Measurements from ENCODE around the gene HIGD1B. TPM values are rescaled to one million over a fixed set of nuclear protein-coding genes. Genes with fewer than 3 reads are reported as not detected.
A peak's percentile ranks its signal among the peaks of the same experiment; 100 is the strongest.

The HIGD1B gene
- total RNA-seq, 1 experiment from 2014 or later = not detected

DNA sequence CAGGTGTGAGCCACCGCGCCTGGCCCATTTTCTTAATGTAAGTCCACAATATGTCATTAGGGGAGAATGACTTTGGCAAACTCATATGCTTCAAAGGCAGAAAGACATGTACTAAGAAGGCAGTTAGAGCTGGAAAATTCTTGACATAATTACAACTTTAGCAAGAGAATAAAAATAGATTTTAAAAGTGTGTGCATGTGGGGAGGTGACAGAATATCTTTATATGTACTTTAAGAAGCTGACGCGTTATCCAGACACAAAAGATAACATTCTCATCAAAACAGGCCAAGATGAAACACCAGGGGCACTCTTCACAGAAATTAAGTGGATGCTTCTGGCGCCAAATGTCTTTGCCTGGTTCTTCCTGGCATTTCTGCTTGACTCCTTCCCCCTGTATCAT is 45.8 kb upstream of the HIGD1B start (continued):
- TF ChIP-seq, protein P1, sequence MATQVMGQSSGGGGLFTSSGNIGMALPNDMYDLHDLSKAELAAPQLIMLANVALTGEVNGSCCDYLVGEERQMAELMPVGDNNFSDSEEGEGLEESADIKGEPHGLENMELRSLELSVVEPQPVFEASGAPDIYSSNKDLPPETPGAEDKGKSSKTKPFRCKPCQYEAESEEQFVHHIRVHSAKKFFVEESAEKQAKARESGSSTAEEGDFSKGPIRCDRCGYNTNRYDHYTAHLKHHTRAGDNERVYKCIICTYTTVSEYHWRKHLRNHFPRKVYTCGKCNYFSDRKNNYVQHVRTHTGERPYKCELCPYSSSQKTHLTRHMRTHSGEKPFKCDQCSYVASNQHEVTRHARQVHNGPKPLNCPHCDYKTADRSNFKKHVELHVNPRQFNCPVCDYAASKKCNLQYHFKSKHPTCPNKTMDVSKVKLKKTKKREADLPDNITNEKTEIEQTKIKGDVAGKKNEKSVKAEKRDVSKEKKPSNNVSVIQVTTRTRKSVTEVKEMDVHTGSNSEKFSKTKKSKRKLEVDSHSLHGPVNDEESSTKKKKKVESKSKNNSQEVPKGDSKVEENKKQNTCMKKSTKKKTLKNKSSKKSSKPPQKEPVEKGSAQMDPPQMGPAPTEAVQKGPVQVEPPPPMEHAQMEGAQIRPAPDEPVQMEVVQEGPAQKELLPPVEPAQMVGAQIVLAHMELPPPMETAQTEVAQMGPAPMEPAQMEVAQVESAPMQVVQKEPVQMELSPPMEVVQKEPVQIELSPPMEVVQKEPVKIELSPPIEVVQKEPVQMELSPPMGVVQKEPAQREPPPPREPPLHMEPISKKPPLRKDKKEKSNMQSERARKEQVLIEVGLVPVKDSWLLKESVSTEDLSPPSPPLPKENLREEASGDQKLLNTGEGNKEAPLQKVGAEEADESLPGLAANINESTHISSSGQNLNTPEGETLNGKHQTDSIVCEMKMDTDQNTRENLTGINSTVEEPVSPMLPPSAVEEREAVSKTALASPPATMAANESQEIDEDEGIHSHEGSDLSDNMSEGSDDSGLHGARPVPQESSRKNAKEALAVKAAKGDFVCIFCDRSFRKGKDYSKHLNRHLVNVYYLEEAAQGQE (IDR thresholded peaks at IDR 0.05; ENCODE audit: low read depth) = no peak

DNA sequence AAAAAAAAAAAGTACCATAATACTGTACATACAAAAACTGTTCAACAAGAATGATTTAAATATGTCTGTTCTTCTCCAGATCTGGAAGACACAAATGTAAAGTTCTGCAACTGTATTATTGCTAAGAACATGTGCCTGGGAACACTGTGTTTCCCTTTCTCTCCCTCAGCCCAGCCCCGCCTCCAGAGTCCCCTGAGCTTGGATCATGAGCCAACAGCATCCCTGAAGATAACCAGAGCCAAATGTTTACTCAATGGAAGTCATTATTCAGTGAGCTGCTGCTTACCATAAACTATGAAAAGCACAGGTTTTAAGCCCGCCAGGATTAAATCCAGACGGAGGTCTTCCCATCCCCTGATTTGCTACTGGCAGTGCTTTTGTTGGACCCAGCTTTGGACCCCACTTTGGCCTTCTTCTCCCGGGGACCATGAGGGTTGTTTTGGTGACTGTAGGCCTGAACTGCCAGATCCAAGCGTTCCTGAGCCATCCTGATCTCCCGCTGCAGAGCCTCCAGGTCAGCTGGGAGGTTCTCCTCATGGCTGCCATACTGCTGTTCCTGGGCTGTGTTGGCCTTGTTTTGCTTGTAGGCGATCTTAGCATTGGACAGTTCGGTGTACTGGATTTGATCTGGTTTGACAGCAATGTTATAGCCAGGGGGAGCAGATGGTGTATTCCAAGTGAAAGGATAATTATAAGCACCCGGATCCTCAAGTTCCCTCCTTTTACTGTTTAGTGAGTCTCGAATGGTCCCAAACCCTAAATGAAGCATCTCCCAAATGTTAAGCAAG is 43.2 kb upstream of the HIGD1B start:
- H3K9me3 ChIP-seq (ENCODE audit: control insufficient read depth in 1 of 2, insufficient read depth in 1 of 2, low read depth in 1 of 2, low read length in 2 of 2) = no peaks in the 10 kb centered on the region
- BruUV-seq (replicated peaks) = TSS peak; percentile 28
- H3K4me3 ChIP-seq (replicated peaks in 1 of 2; ENCODE audit: low read depth in 1 of 2, low read length in 2 of 2) = no peak overlapping the region
- peaks cover 97% of the 10 kb centered on the region for H3K79me2 ChIP-seq (ENCODE audit: insufficient read depth, low read length)
- RAD21 ChIA-PET (ENCODE audit: low non-redundant PET in 1 of 2, low total read pairs in 2 of 2, uncharacterized antibody in 2 of 2, unreplicated experiment in 2 of 2) = no interaction called here
- intact Hi-C loops (cut with micrococcal nuclease) = no loop called here
- TF ChIP-seq ZNF274 (IDR thresholded peaks at IDR 0.05; ENCODE audit: low read depth, low read length) (no peak), EZH2 (IDR thresholded peaks at IDR 0.05) (no peak), YY1 (IDR thresholded peaks at IDR 0.05; ENCODE audit: extremely low read depth, insufficient replicate concordance, low read depth, low read length) (no peak), RAD21 (IDR thresholded peaks at IDR 0.05; ENCODE audit: low read depth) (no peak), SIN3A (IDR thresholded peaks at IDR 0.05; ENCODE audit: low read depth) (no peak), ZBTB33 (IDR thresholded peaks at IDR 0.05; ENCODE audit: extremely low read depth, insufficient replicate concordance, low read length) (no peak), EGR1 (IDR thresholded peaks at IDR 0.05; ENCODE audit: low read depth) (no peak), SP1 (IDR thresholded peaks at IDR 0.05; ENCODE audit: low read depth) (no peak)
- TF ChIP-seq, protein P1 (IDR thresholded peaks at IDR 0.05; ENCODE audit: low read depth) = no peak
- TF ChIP-seq, protein P2, sequence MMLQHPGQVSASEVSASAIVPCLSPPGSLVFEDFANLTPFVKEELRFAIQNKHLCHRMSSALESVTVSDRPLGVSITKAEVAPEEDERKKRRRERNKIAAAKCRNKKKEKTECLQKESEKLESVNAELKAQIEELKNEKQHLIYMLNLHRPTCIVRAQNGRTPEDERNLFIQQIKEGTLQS (IDR thresholded peaks at IDR 0.05) = no peak
- no peak overlapping the region for H3K9ac ChIP-seq (ENCODE audit: low read length)
- POLR2A ChIA-PET = no interaction called here
- CTCF ChIA-PET = no interaction called here
- no peaks in the 10 kb centered on the region for H3K9me2 ChIP-seq (ENCODE audit: insufficient read depth)
- peaks cover 6% of the 10 kb centered on the region; the same call in 1 of the 2 replicates for H4K20me1 ChIP-seq (ENCODE audit: insufficient read depth)
- no peak for ATAC-seq
- peaks cover 0 to 12% of the 10 kb centered on the region in 2 experiments; a peak in 2 of 4 replicates for H3K4me1 ChIP-seq (ENCODE audit: control insufficient read depth in 1 of 2, insufficient read depth in 2 of 2, low read length in 2 of 2)
- no peaks in the 10 kb centered on the region for H3K27me3 ChIP-seq (ENCODE audit: insufficient read depth, low read length)
- no peak overlapping the region for H3K4me2 ChIP-seq (ENCODE audit: low read length)
- H3K27ac ChIP-seq (ENCODE audit: low read depth, low read length) = no peak overlapping the region
- DNase-seq (ENCODE audit: low read depth, low spot score) = no peak
- peaks cover 24 to 49% of the 10 kb centered on the region in 2 experiments for H3K36me3 ChIP-seq (ENCODE audit: control insufficient read depth in 1 of 2, insufficient read depth in 2 of 2, low read length in 2 of 2)
- no peak overlapping the region for H2AFZ ChIP-seq (ENCODE audit: low read depth, low read length, poor library complexity, severe bottlenecking)

Measured in HCT116 (cell line).